ENCODE data around the gene GPRC5A.
A peak's percentile ranks its signal among the peaks of the same experiment; 100 is the strongest.
"Not testable (repeated sequence)": the region's sequence is repeated elsewhere in the genome, so short reads cannot be mapped to it uniquely, and the experiment has no call there.

Gene GPRC5A, protein sequence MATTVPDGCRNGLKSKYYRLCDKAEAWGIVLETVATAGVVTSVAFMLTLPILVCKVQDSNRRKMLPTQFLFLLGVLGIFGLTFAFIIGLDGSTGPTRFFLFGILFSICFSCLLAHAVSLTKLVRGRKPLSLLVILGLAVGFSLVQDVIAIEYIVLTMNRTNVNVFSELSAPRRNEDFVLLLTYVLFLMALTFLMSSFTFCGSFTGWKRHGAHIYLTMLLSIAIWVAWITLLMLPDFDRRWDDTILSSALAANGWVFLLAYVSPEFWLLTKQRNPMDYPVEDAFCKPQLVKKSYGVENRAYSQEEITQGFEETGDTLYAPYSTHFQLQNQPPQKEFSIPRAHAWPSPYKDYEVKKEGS
- long read RNA-seq, donor 1, full-length matches to known transcripts, result 6 of 6 reads
- long read RNA-seq, donor 1, partial matches to known transcripts, result 0 of 6 reads
- long read RNA-seq, donor 1, other reads (novel, unspliced or antisense), result 0 of 6 reads
- long read RNA-seq, donor 2, partial matches to known transcripts, result 0 of 1 reads
- long read RNA-seq, donor 2, other reads (novel, unspliced or antisense), result 0 of 1 reads
- long read RNA-seq, donor 3, full-length matches to known transcripts, result 6 of 6 reads
- long read RNA-seq, donor 3, partial matches to known transcripts, result 0 of 6 reads
- long read RNA-seq, donor 3, other reads (novel, unspliced or antisense), result 0 of 6 reads
- long read RNA-seq, donor 4, full-length matches to known transcripts, result 4 of 4 reads
- long read RNA-seq, donor 4, partial matches to known transcripts, result 0 of 4 reads
- long read RNA-seq, donor 4, other reads (novel, unspliced or antisense), result 0 of 4 reads
- long read RNA-seq, donor 5, full-length matches to known transcripts, result 3 of 3 reads
- long read RNA-seq, donor 5, partial matches to known transcripts, result 0 of 3 reads
- long read RNA-seq, donor 5, other reads (novel, unspliced or antisense), result 0 of 3 reads
- long read RNA-seq, donor 6, full-length matches to known transcripts, result 2 of 2 reads
- long read RNA-seq, donor 6, partial matches to known transcripts, result 0 of 2 reads
- long read RNA-seq, donor 6, other reads (novel, unspliced or antisense), result 0 of 2 reads
- long read RNA-seq, donor 7, full-length matches to known transcripts, result 6 of 6 reads
- long read RNA-seq, donor 7, partial matches to known transcripts, result 0 of 6 reads
- long read RNA-seq, donor 7, other reads (novel, unspliced or antisense), result 0 of 6 reads
- long read RNA-seq, donor 8, full-length matches to known transcripts, result 1 of 1 reads
- long read RNA-seq, donor 8, partial matches to known transcripts, result 0 of 1 reads
- long read RNA-seq, donor 8, other reads (novel, unspliced or antisense), result 0 of 1 reads

GRCh38 chr12:12891080-12891880 is at the start of gene GPRC5A:
TSS of gene GPRC5A (plus strand) at chr12:12891562. CDS start at chr12:12908250, 16,688 bp downstream.
- DNase-seq, result peak; percentile 86

GRCh38 chr12:12845794-12846243 is 45.5 kb upstream of the GPRC5A start:
- DNase-seq, result no peak

GRCh38 chr12:12846780-12847179 is 44.6 kb upstream of the GPRC5A start:
- not testable (repeated sequence) for DNase-seq

- no peak for DNase-seq
Observed at GRCh38 chr12:12853435-12853834, 37.9 kb upstream of the GPRC5A start.

GRCh38 chr12:12859690-12860089 is 31.7 kb upstream of the GPRC5A start:
- DNase-seq, result no peak

DNA sequence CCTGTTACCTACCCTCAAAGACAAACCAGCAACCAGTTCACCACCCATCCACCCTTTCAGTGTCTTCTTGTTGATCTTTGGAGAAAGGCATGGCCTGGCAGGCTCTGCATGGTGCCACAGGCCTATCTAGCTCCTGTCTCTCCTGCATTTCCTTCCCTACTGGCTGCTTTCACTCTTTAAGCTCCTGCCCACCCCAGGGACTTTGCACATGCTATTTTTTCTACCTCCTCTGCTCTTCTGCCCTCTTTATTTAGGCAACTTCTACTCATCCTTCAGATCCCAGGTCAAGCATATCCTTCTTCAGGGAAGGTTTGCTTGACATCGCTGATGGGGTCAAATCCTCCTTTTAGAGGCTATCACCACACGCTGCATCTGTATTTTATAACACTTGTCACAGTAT is 27.1 kb upstream of the GPRC5A start:
- DNase-seq, result no peak

DNA sequence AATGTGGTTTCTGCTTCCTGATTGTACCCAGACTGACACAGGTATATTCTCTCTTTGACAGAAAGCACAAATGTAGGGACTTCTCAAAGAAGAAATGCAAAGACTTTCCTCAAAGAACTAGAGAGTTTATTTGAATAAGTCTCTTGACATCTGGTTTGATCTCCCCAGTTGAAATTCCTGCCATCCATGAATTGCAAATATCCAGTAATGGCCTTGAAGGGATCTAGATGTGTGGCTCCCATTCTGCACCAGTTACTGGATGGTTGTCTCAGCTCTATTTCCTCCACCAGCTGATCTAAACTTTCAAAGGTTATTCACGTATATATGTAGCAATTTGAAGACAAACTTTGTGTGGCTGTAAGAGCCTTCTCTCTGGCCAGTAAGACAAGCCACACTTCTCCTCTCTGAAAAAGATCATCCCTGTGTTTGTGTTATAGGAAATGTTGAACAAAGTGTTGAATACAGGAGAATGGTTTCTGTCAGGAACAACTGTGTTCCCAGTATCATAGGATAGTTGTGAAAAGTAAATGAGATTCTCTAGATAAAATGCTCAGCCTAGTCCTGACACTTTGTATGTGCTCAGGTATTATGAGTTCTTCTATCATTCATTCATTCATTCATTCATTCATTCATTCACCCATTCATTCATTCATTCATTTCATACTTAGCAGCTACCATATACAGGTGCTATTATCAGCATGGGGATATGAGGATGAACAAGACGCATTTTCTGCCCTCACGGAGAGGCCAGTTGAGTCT is 22.7 kb upstream of the GPRC5A start:
- DNase-seq, result no peak

DNA sequence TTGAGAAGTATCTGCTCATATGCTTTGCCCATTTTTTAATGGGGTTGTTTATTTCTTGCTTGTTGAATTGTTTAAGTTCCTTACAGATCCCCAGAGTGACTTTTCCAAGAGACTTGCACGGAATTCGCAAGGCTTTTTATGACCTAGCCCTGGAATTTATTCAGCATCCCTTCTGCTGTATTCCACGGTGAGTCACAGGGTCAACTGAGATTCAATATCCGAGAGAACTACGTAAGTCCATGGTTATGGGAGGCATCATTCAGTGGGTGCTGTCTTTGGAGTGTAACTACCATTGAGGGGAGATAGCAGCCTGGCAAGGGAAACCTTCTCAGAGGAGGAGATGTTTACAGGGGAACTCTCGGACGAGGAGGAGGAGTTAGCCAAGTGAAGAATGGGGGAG is 20.9 kb upstream of the GPRC5A start:
- DNase-seq, result no peak

- no peak for DNase-seq
Observed at GRCh38 chr12:12871587-12872138, 19.7 kb upstream of the GPRC5A start.

GRCh38 chr12:12872139-12872933 is 19.0 kb upstream of the GPRC5A start:
- DNase-seq, result no peak

GRCh38 chr12:12872934-12873275 is 18.5 kb upstream of the GPRC5A start:
- no peak for DNase-seq

DNA sequence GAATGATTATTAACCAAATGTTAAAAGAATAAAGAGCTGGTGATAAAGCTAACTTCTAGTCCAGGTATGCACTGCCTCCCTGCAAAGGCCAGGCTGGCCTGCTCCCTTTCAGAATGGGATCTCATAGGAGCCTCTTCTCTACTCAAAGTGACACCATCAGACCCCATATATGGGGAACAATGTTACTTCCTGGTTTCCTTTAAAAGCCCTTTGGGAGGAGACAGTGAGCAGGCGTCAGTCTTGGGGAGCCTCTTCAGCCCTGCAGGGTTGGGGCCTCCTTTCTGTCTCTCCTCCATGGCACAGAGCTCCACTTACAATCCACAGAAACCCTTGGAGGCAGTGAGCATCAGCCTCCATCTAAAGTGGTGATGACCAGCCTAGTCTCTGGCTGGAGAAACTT is 17.3 kb upstream of the GPRC5A start:
- DNase-seq, result no peak

GRCh38 chr12:12875301-12875700 is 16.1 kb upstream of the GPRC5A start:
- DNase-seq, result not testable (repeated sequence)

DNA sequence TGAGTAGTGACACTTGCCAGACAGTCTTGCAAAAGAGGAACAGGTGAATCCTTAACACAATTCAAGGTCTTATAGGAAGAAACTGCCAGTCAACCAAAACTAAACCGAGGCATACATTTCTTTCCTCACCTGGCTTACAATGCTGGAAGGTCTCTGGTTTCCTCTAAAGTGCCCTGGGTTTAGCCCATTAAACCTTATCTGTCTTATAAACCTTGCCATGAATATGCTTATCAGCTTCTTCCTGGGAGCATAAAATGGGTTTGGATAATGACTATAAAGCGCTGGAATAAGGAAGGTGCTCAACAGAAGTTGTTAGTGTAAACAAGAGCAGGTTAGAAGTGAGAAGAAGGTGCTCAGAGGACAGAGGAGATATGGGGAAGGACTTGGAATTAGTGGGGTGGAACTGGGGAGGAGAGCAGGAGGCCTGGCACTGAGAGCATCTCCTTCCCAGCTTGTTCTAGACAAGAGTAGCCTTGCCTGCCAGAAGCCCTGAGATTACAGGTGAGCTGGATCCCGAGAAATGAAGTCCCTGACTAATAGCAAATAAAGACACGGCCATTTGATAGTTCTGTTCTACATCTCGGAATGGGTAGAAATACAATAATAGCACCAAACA is 14.1 kb upstream of the GPRC5A start:
- no peak for DNase-seq

- no peak for DNase-seq
Observed at GRCh38 chr12:12877781-12878455, 13.4 kb upstream of the GPRC5A start.

GRCh38 chr12:12880537-12880936 is 10.8 kb upstream of the GPRC5A start:
- DNase-seq, result no peak

GRCh38 chr12:12881151-12881909 is 10.0 kb upstream of the GPRC5A start:
- no peak for DNase-seq

GRCh38 chr12:12882288-12882687 is 9.1 kb upstream of the GPRC5A start:
- no peak for DNase-seq
